Suppressor macrophage (primary cell): ENCODE data around the gene WFIKKN1.
A peak's percentile ranks its signal among the peaks of the same experiment; 100 is the strongest.

Experiments
- DNase-seq, 4 experiments: peaks; one replicate each; pipeline ENCODE4 v3.0.0-alpha.2; 2020 to 2022

WFIKKN1 gene

GRCh38 chr16:624526-625070 is 6.2 kb upstream of the WFIKKN1 start:
- no peak for DNase-seq

DNA sequence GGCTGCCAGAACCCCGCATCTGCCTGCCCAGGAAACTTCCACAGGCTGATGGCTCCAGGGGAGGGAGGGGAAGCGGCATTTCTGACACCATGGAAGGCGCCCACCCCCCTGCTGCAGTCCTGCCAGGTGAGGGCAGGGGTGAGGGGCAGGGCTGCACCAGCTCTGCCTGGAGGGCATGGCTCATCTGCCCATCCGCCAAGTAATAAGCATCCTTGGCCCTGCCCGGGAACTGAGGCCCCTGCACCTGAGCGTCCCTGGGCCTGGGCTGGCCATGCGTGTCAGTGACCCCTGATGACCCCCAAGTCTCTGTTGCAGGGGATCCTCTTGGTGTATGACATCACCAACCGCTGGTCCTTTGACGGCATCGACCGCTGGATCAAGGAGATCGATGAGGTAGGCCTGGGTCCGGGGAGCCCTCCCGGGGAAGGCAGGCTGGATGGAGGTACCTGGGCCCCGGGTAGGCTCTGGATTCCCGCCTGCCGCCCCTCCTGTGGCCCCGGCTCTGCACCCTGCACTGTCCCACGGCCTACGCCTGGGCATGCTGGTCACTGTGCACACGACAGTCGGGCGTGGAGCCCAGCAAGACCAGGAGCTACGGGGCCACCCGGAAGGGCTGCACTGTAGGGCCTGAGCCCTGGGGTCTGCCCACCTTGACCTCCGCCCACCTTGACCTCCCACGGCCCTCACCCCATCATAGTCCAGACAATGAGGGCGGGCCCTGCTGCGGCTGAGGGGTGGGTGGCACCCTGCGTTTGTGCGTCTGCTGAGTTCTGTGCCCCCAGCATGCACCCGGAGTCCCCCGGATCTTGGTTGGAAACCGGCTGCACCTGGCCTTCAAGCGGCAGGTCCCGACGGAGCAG is 5.4 kb upstream of the WFIKKN1 start:
- no peak for DNase-seq

DNA sequence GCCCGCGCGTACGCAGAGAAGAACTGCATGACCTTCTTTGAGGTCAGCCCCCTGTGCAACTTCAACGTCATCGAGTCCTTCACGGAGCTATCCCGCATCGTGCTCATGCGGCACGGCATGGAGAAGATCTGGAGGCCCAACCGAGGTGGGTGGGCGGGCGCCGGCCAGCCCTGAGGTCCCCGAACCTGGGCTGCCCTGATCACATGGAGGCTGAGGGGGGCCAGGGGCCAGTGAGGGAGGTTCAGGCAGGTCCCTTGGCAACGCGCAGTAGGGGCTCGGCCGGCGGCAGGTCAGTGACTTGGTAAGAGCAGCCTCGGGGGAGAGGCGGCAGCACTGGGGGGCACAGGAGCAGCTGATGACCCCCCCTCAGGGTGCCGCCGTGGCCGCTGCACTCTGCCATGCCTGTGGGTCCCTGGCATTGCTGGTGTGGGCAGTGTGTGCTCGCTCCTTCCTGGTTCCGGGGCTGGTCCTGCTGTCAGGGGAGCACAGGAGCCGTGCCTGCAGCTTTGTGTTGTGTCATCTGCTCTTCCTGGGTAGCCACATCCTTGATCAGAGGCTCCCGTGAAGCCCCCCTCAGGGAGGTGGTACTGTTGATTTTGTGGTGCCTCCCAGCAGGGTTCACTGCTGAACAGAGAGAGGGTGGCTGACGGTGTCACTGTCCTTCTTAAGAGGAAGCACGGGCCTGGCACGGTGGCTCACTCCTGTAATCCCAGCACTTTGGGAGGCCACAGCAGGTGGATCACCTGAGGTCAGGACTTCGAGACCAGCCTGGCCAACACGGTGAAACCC is 4.6 kb upstream of the WFIKKN1 start:
- no peak for DNase-seq

DNA sequence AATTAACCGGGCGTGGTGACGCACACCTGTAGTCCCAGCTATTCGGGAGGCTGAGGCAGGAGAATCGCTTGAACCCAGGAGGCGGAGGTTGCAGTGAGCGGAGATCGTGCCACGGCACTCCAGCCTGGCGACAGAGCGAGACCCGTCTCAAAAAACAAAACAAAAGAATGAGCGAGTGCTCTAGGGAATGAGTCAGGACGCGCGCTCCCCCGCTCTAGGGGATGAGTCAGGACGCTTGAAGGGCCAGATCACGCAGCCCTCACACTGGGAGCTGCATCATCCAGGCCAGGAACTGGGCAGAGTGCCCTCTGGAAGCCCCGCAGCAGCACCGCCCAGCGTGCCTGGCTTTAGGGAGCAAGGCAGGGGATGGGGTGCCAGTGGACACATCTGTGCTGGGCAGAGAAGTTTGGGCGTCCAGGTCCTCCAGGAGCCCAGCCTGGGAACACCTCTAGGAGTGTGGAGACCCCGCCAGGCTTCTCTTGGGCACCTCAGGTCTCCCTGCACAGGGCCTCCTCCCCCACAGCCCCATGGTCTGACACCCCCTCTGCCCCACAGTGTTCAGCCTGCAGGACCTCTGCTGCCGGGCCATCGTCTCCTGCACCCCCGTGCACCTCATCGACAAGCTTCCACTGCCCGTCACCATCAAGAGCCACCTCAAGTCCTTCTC is 3.9 kb upstream of the WFIKKN1 start:
- DNase-seq: peak in 1 of 4 experiments; percentile 27

DNA sequence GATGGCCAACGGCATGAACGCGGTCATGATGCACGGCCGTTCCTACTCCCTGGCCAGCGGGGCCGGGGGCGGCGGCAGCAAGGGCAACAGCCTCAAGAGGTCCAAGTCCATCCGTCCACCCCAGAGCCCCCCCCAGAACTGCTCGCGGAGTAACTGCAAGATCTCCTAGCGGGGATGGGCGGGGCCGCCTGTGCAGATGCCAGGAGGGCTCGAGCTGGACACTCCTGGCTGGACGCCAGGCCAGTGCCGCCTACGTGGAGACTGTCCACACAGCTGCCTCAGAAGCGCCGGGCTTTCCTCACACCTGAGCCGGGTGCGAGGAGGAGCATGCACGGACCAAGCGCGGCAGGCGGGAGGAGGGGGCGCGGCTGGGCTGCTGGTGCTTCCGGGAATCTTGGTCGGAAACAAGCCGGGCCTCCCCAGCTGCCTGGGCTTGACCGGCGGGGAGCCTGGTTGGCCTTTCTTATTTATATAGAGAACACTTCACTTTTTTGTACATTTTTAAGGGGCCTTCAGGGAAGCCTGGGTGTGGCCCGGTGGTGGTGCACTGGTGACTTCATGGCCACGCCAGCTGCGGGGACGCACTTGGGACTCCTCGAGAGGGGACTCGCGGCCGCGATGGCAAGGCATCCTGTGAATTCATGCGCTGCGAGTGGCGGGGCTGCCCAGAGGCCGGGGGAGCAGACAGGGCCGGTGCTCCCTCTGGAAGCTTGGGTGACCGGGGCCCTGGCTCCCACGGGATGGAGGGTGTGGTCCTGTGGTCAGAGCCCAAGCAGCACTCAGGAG is 3.1 kb upstream of the WFIKKN1 start:
- no peak for DNase-seq

DNA sequence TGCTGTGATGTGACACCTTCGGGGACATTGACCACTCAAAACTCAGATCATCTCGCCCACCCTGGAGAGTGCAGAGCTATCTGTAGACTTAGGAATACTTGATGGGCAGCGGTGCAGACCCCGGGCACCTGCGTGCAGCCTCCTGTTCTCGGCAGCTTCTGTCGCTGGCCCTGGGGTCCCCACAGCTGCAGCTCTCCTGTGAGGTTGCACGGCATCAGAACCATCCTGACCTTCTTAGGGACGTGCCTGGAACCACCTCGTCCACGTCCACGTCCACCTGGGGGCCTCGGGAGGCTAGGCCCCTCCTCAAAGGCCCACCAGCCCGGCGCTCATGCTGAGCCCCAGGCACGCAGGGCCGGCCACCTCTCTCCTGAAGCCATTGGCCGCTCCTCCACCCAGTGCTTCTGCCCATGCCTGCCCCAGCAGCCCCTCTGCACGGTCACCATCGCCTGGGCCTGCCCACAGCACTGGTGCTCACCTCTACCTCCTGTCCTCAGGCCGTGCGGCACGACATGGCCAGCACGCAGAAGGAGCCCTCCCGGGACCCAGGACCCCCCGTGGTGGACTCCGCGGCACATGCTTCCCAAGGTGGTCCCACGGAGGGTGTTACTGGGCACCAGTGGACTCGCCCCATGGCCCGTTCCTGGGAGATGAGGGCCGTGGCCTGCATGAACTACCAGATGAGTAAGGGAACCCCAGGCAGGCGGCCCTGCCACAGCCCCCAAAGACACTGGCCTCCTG is 2.3 kb upstream of the WFIKKN1 start:
- no peak for DNase-seq

DNA sequence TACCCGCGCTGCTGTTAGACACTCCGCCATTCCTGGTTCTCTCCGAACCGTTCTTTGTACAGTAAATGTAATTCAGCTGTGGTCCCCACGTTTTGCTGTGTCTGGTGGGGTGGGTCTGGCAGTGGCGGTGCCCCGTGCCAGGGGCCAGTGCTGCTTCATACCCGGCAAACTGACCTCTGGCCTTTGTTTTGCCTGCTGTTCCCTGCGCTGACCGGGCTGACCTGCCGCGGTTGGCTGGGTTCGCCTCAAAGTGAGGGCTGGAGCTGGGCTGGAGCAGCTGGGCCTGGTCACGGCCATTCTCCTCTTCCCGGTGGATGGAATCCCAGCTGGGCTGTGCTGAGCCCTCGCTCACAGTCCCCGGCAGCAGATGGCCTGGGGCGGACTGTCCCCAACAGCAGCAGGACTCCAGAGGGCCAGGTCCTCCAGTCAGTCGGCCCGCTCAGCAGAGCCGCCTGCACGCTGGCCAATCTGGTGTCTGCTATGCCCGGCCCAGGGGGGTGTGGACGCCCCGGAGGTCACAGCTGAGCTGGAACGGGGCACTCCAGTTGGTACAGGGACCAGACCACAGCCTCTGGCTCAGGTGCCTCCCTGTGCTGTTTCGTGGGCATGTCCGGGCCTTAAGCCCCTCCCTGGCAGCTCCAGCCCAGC is 1.5 kb upstream of the WFIKKN1 start:
- no peak for DNase-seq

GRCh38 chr16:629833-630248 is 944 bp upstream of the WFIKKN1 start:
- DNase-seq: no peak

DNA sequence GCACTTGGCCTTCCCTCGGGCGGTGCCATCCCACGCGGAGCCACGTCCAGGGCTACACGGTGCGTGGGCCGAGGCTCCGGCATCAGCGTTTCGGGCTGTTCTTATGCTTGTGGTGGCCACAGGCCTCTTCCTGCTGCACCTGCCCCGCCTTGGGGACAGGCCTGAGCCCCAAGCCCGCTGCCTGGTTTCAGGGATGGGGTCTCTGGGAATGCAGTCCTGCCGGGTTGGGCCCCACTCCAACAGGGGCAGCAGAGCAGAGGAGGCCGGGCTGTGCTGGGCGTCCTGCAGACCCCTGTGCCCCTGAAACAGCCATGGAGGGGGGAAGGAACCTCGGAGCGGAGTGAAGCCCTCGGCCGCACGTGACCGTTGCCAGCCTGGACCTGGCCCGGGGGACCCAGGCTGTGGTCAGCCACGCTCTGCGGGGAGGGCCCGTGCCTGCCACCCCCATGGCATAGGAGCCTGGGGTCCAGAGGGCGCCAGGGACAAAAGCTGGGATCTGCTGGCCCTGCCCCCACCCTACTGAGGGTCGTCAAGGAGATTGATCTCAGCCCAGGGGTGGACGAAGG is 453 bp upstream of the WFIKKN1 start:
- peak; percentile 13 to 47 (median 31) for DNase-seq

- no peak for DNase-seq
Measured at GRCh38 chr16:631808-632358, 1.1 kb downstream of the WFIKKN1 start.

DNA sequence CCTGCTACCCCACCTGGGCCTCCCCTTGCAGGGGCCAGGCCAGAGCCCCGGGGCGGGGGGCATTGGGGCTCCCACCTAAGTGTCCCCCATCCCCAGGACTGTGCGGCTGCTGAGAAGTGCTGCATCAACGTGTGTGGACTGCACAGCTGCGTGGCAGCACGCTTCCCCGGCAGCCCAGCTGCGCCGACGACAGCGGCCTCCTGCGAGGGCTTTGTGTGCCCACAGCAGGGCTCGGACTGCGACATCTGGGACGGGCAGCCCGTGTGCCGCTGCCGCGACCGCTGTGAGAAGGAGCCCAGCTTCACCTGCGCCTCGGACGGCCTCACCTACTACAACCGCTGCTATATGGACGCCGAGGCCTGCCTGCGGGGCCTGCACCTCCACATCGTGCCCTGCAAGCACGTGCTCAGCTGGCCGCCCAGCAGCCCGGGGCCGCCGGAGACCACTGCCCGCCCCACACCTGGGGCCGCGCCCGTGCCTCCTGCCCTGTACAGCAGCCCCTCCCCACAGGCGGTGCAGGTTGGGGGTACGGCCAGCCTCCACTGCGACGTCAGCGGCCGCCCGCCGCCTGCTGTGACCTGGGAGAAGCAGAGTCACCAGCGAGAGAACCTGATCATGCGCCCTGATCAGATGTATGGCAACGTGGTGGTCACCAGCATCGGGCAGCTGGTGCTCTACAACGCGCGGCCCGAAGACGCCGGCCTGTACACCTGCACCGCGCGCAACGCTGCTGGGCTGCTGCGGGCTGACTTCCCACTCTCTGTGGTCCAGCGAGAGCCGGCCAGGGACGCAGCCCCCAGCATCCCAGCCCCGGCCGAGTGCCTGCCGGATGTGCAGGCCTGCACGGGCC is 1.9 kb downstream of the WFIKKN1 start:
- no peak for DNase-seq

GRCh38 chr16:633336-634050 is 2.7 kb downstream of the WFIKKN1 start:
- no peak for DNase-seq

DNA sequence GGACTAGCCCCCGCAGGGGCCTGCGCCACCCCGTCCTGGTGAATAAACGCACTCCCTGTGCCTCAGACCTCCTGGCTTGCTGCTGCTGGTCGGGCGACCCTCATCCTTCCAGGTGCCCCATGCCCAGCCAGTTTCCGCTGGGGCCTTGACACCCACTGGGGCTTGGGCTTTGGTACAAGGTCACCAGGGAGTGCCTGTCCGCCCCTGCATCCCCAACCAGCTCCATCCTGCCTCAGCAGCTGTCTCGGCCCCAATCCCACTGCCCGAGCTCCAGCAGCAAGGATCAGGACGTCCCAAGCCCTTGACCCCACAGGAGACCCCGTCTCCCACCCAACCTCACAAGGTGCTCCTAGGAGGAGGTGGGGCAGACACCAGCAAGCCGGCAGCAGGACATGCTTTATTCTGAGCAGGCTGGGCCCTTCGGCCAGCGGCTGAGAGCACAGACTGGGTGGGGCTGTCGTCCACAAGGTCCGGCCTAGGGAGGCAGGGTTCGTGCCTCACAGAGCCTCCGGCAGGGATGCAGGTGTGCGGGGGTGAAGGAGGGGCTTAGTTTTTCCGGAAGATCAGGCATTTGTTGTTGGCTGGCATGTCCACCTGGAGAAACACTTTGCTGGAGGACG is 3.4 kb downstream of the WFIKKN1 start:
- no peak for DNase-seq

DNA sequence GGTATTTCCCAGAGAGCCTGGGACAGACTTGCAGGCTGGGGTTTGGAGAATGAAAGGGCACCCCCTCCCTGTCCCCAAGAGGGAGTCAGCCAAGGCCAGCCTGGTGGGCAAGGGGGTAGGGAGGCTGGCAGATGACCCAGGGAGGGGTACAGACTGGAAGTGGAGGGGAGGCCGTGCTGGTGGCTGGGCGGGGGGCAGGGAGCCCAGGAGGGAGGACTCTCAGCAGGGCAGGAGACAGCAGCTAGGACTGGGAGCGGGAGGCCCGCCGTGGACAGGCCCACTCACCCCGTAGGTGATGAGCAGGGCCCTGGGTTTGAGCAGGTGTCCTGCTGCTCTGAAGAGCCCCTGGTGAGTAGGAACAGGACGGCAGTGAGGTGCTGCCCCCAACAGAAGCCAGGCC is 4.2 kb downstream of the WFIKKN1 start:
- no peak for DNase-seq

- DNase-seq: no peak
Measured at GRCh38 chr16:635573-636205, 4.9 kb downstream of the WFIKKN1 start.

GRCh38 chr16:636206-637080 is 5.7 kb downstream of the WFIKKN1 start, which contains the start of gene METTL26:
Gene METTL26 (minus strand): TSS chr16:636305. CDS start chr16:636290, 15 bp downstream.
- peak; percentile 96 to 98 (median 98) for DNase-seq
